HG03521 (cell line): ENCODE results near the gene KLF14.
"Not testable (repeated sequence)": the region's sequence is repeated elsewhere in the genome, so short reads cannot be mapped to it uniquely, and the experiment has no call there.

Experiments
- ATAC-seq: cut with Tn5 transposase; IDR thresholded peaks from one replicate; pipeline ENCODE4 v1.9.1; 2021; ENCODE audit warnings: mild to moderate bottlenecking, moderate library complexity; ENCODE audit not compliant: unreplicated experiment

The KLF14 gene

GRCh38 chr7:130719541-130719940 is 14.5 kb downstream of the KLF14 start:
- no peak for ATAC-seq

- ATAC-seq: no peak
These were observed 21.6 kb downstream of the KLF14 start for GRCh38 chr7:130712416-130712815.

- no peak for ATAC-seq
These were observed 25.2 kb downstream of the KLF14 start for GRCh38 chr7:130708766-130709165.

- no peak for ATAC-seq
These were observed 26.0 kb downstream of the KLF14 start for GRCh38 chr7:130708001-130708400.

- ATAC-seq: no peak
These were observed 30.2 kb downstream of the KLF14 start for GRCh38 chr7:130703851-130704250.

GRCh38 chr7:130701650-130702049 is 32.4 kb downstream of the KLF14 start:
- no peak for ATAC-seq

- ATAC-seq: no peak
These were observed 33.2 kb downstream of the KLF14 start for GRCh38 chr7:130700760-130701159.

- no peak for ATAC-seq
These were observed 34.3 kb downstream of the KLF14 start for GRCh38 chr7:130699686-130700085.

- ATAC-seq: no peak
These were observed 36.2 kb downstream of the KLF14 start for GRCh38 chr7:130697820-130698219.

GRCh38 chr7:130695840-130696239 is 38.2 kb downstream of the KLF14 start:
- no peak for ATAC-seq

- not testable (repeated sequence) for ATAC-seq
These were observed 41.6 kb downstream of the KLF14 start for GRCh38 chr7:130692396-130692795.

- ATAC-seq: no peak
These were observed 44.3 kb downstream of the KLF14 start for GRCh38 chr7:130689683-130690082.

- ATAC-seq: no peak
These were observed 51.0 kb downstream of the KLF14 start for GRCh38 chr7:130683026-130683425.
